ENCODE data around the gene NACAD.

NACAD gene

GRCh38 chr7:45074528-45075354 lies 14.0 kb downstream of the NACAD start:
- no peaks in the 10 kb centered on the region for H3K27me3 ChIP-seq (ENCODE audit: control insufficient read depth, insufficient read depth, low read length)
- H3K4me3 ChIP-seq (ENCODE audit: low read length): no peak overlapping the region
- H3K9me3 ChIP-seq (ENCODE audit: control insufficient read depth, low read length): no peaks in the 10 kb centered on the region
- H3K36me3 ChIP-seq (ENCODE audit: control insufficient read depth, insufficient read depth, low read length): peaks cover 7% of the 10 kb centered on the region
- no peaks in the 10 kb centered on the region for H3K4me1 ChIP-seq (ENCODE audit: control insufficient read depth, insufficient read depth, low read length)
- no peak overlapping the region for H3K9ac ChIP-seq (ENCODE audit: low read length)

GRCh38 chr7:45073786-45074527 lies 14.8 kb downstream of the NACAD start:
- Histone ChIP-seq H3K27me3 (ENCODE audit: control insufficient read depth, insufficient read depth, low read length) (no peaks in the 10 kb centered on the region), H3K9ac (ENCODE audit: low read length) (no peak overlapping the region), H3K9me3 (ENCODE audit: control insufficient read depth, low read length) (no peaks in the 10 kb centered on the region), H3K4me3 (ENCODE audit: low read length) (no peak overlapping the region), H3K4me1 (ENCODE audit: control insufficient read depth, insufficient read depth, low read length) (no peaks in the 10 kb centered on the region), H3K36me3 (ENCODE audit: control insufficient read depth, insufficient read depth, low read length) (peaks cover 7% of the 10 kb centered on the region)

- no peak overlapping the region for H3K4me3 ChIP-seq (ENCODE audit: low read length)
- H3K36me3 ChIP-seq (ENCODE audit: control insufficient read depth, insufficient read depth, low read length): peaks cover 7% of the 10 kb centered on the region
- H3K27me3 ChIP-seq (ENCODE audit: control insufficient read depth, insufficient read depth, low read length): no peaks in the 10 kb centered on the region
- no peaks in the 10 kb centered on the region for H3K9me3 ChIP-seq (ENCODE audit: control insufficient read depth, low read length)
- H3K4me1 ChIP-seq (ENCODE audit: control insufficient read depth, insufficient read depth, low read length): no peaks in the 10 kb centered on the region
- no peak overlapping the region for H3K9ac ChIP-seq (ENCODE audit: low read length)
Measured at GRCh38 chr7:45073031-45073785, 15.6 kb downstream of the NACAD start.

GRCh38 chr7:45072131-45073030 lies 16.4 kb downstream of the NACAD start:
- Histone ChIP-seq H3K36me3 (ENCODE audit: control insufficient read depth, insufficient read depth, low read length) (peaks cover 7% of the 10 kb centered on the region), H3K27me3 (ENCODE audit: control insufficient read depth, insufficient read depth, low read length) (no peaks in the 10 kb centered on the region), H3K4me1 (ENCODE audit: control insufficient read depth, insufficient read depth, low read length) (no peaks in the 10 kb centered on the region), H3K9me3 (ENCODE audit: control insufficient read depth, low read length) (no peaks in the 10 kb centered on the region), H3K4me3 (ENCODE audit: low read length) (no peak overlapping the region), H3K9ac (ENCODE audit: low read length) (no peak overlapping the region)

- peaks cover 7% of the 10 kb centered on the region for H3K36me3 ChIP-seq (ENCODE audit: control insufficient read depth, insufficient read depth, low read length)
- no peaks in the 10 kb centered on the region for H3K9me3 ChIP-seq (ENCODE audit: control insufficient read depth, low read length)
- H3K4me3 ChIP-seq (ENCODE audit: low read length): no peak overlapping the region
- H3K27me3 ChIP-seq (ENCODE audit: control insufficient read depth, insufficient read depth, low read length): no peaks in the 10 kb centered on the region
- no peaks in the 10 kb centered on the region for H3K4me1 ChIP-seq (ENCODE audit: control insufficient read depth, insufficient read depth, low read length)
- no peak overlapping the region for H3K9ac ChIP-seq (ENCODE audit: low read length)
Measured at GRCh38 chr7:45071528-45071927, 17.2 kb downstream of the NACAD start.

GRCh38 chr7:45070254-45070642 lies 18.5 kb downstream of the NACAD start:
- no peaks in the 10 kb centered on the region for H3K27me3 ChIP-seq (ENCODE audit: control insufficient read depth, insufficient read depth, low read length)
- H3K9me3 ChIP-seq (ENCODE audit: control insufficient read depth, low read length): no peaks in the 10 kb centered on the region
- no peaks in the 10 kb centered on the region for H3K4me1 ChIP-seq (ENCODE audit: control insufficient read depth, insufficient read depth, low read length)
- peaks cover 7% of the 10 kb centered on the region for H3K36me3 ChIP-seq (ENCODE audit: control insufficient read depth, insufficient read depth, low read length)
- H3K4me3 ChIP-seq (ENCODE audit: low read length): no peak overlapping the region
- H3K9ac ChIP-seq (ENCODE audit: low read length): no peak overlapping the region

GRCh38 chr7:45069444-45070253 lies 19.1 kb downstream of the NACAD start:
- H3K36me3 ChIP-seq (ENCODE audit: control insufficient read depth, insufficient read depth, low read length): peaks cover 7% of the 10 kb centered on the region
- no peaks in the 10 kb centered on the region for H3K9me3 ChIP-seq (ENCODE audit: control insufficient read depth, low read length)
- H3K27me3 ChIP-seq (ENCODE audit: control insufficient read depth, insufficient read depth, low read length): no peaks in the 10 kb centered on the region
- H3K4me1 ChIP-seq (ENCODE audit: control insufficient read depth, insufficient read depth, low read length): no peaks in the 10 kb centered on the region
- no peak overlapping the region for H3K4me3 ChIP-seq (ENCODE audit: low read length)
- no peak overlapping the region for H3K9ac ChIP-seq (ENCODE audit: low read length)

- Histone ChIP-seq H3K9me3 (ENCODE audit: control insufficient read depth, low read length) (no peaks in the 10 kb centered on the region), H3K4me3 (ENCODE audit: low read length) (no peak overlapping the region), H3K36me3 (ENCODE audit: control insufficient read depth, insufficient read depth, low read length) (peaks cover 3% of the 10 kb centered on the region), H3K27me3 (ENCODE audit: control insufficient read depth, insufficient read depth, low read length) (no peaks in the 10 kb centered on the region), H3K4me1 (ENCODE audit: control insufficient read depth, insufficient read depth, low read length) (no peaks in the 10 kb centered on the region), H3K9ac (ENCODE audit: low read length) (no peak overlapping the region)
Measured at GRCh38 chr7:45068236-45069023, 20.3 kb downstream of the NACAD start.

- H3K4me1 ChIP-seq (ENCODE audit: control insufficient read depth, insufficient read depth, low read length): no peaks in the 10 kb centered on the region
- H3K27me3 ChIP-seq (ENCODE audit: control insufficient read depth, insufficient read depth, low read length): no peaks in the 10 kb centered on the region
- peaks cover 3% of the 10 kb centered on the region for H3K36me3 ChIP-seq (ENCODE audit: control insufficient read depth, insufficient read depth, low read length)
- H3K4me3 ChIP-seq (ENCODE audit: low read length): no peak overlapping the region
- H3K9ac ChIP-seq (ENCODE audit: low read length): no peak overlapping the region
- H3K9me3 ChIP-seq (ENCODE audit: control insufficient read depth, low read length): no peaks in the 10 kb centered on the region
Measured at GRCh38 chr7:45067582-45067981, 21.2 kb downstream of the NACAD start.

- Histone ChIP-seq H3K27me3 (ENCODE audit: control insufficient read depth, insufficient read depth, low read length) (no peaks in the 10 kb centered on the region), H3K4me1 (ENCODE audit: control insufficient read depth, insufficient read depth, low read length) (no peaks in the 10 kb centered on the region), H3K36me3 (ENCODE audit: control insufficient read depth, insufficient read depth, low read length) (peaks cover 3% of the 10 kb centered on the region), H3K4me3 (ENCODE audit: low read length) (no peak overlapping the region), H3K9ac (ENCODE audit: low read length) (no peak overlapping the region), H3K9me3 (ENCODE audit: control insufficient read depth, low read length) (no peaks in the 10 kb centered on the region)
Measured at GRCh38 chr7:45066409-45066808, 22.4 kb downstream of the NACAD start.

Data from mucosa of stomach (tissue), 1 donor.